ENCODE data around the gene WIPF1. TPM values are rescaled to one million over a fixed set of nuclear protein-coding genes. Genes with fewer than 3 reads are reported as not detected.

WIPF1 gene
- total RNA-seq, 1 donor from 2014 or later = 14.2 TPM

DNA sequence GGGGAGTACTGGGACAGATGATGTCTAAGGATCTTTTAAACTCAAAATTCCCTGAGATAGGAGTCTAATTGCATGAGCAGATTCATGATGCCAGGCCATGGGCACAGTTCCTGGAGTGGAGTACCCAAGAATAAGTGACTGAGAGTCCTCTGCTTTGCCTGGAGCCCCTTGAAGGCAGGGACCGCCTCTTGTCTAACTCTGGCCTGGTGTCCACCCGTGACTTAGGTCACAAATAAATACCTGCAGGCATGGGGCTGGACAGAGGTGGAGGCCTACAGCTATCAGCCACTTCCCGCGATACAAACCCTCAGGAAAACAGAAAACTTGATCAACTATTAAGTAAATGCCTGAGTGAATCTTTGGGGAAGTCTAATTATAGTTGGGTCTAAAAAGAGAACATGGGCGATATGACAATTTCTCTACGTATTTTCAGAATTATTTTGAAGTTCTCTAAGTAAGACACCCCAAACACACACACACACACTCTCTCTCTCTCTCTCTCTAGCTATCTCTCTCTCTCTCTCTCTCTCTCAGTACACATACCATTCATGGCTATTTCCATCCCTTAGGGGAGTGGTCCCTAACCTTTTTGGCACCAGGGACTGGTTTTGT lies 1.8 kb upstream of the WIPF1 start:
- no peak for DNase-seq (ENCODE audit: low read depth)

DNA sequence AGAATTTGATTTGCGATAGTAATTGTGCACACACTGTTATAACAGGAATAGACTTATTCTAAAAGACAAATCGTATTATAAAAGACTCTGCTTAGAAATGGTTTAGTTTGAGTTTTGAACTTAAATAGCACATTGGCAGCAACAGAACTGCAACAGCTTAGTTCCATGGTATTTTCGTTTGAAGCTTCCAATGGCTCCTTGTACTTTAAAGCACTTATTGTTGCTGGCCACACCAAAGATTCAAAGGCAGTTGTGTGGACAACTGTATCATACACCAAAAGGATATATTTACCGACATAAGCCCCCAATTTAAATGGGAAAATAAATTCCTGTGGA lies 627 bp downstream of the WIPF1 start:
- no peak for DNase-seq (ENCODE audit: low read depth)

DNA sequence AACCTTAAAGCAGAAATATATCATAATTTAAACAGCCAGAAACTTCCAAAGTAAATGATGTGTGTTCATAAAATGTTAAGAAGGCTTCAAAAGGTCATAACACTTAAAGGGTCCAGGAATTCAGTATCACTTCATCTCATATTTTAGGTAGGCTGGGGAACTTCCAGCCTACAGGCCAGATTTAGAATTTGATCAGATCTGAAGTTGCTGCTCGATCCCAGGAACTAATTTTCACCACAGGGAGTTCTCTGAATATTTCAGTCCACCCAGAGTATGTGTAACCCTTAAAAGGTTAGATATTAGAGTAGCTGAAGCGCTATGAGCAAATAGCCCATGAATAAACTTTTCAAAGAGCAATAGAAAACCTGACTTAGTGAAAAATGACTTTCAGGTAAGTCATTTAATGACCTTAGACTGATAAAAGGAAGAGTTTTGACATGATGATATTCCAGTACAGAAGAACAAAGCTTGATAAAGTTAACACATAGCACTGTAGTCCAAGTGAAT lies 1.7 kb downstream of the WIPF1 start:
- DNase-seq (ENCODE audit: low read depth) = no peak

DNA sequence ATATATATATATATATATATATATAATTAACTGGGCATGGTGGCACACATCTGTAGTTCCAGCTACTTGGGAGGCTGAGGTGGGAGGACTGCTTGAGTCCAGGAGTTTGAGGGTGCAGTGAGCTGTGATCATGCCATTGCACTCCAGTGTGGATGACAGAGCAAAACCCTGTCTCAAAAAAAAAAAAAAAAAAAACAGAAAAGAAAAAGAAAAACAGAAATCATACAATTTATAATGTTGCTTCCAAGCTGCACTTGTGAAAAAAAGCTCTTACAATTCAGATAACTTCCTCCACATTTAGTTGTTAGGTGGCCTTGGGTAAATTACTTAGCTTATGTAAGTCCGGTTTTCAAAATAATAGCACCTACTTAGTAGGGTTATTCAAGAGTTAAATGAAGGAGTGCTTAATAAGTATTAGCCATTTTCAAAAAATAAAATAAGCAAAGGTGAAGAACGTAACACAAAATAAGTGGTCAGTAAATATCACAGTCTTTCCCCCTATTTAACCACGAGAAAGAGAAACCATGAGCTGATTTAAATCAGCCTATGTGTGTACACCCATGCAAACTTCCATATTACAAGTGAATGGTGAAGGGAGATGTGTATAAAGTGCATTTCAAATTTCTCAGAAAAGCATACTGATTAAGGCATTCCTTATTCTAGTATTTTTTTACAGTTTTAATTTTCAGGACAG lies 2.3 kb downstream of the WIPF1 start:
- DNase-seq (ENCODE audit: low read depth) = no peak

DNA sequence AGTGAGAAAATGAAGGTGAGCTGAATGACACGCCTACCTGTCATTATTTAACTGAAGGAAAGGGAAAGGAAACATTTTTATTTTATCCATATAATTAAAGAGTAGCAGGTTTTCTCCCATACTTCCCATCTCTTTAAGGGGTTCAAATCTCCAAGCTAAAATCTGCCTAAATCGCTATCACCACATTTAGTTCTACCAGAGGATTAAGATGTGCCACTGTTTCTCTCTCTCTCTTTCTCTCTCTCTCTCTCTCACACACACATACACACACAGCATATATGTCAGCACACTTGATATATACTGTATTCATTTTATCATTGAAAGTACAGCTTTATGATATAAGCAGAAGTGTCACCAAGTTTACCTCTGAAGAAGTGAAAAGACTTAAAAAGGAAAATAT lies 3.1 kb downstream of the WIPF1 start:
- no peak for DNase-seq (ENCODE audit: low read depth)

DNA sequence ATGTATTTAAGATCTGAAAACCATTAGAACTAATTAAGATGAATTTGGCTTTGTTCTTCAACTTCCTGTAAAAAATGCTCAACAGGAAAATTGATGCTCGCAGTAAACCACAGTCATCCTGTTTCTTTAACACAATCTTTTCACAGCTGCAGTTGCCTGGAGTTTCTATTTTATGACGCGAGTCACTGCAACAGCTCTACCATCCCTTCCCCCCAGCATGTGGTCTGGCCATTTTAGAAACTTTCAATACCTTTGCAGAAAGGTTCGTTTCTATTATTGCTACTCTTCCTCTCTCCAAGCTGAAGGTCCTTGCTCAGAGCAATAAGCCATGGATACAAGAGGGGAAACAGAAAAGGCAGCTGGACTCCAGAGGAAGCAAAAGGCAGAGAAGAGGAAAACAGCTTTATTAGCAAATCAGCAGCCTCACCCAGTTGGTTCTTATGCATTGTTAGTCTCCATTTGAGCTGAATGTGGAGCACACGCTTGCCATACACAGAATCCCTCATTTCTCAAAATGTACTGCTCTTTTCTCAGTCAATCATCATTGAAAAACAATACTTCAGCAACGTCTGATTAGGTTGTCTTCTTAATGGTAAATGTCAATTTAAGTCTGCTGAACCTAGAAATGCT lies 3.9 kb downstream of the WIPF1 start:
- DNase-seq (ENCODE audit: low read depth) = peak; percentile 78

DNA sequence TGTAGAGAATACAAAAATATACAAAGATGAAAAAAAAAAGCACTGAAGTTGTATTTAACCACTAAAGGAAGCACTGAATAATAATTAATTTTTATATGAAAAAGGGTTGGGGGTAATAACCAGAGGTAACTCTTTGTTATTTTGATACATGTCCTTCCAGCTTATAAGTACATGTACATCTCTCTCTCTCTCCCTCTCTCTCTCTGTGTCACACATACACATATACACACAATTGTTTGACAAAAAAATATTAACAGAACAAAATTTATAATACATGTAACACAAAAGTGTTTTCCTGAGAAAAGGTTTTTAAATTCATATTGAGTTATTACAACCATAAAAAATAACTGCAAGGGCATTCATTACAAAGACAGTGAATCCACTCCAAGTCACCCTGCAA lies 4.6 kb downstream of the WIPF1 start:
- no peak for DNase-seq (ENCODE audit: low read depth)

DNA sequence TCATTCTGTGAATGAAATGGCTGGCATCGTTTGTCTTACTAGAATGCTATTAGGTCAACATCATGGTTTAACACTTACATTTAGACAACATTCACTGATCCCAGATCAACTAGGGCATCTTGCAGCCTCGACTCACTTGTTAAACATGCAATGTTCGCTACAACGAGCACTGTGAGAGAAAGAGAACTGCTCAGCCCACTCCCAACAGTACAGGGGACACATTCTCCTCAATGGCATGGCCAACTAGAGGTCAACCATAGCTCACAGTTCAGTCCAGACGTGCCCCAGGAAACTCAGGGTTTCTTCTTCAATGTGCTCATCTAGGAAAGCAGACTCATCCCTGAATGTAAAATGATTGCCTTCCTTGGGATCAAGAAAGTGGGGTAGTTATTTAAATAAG lies 5.9 kb downstream of the WIPF1 start:
- DNase-seq (ENCODE audit: low read depth) = no peak

DNA sequence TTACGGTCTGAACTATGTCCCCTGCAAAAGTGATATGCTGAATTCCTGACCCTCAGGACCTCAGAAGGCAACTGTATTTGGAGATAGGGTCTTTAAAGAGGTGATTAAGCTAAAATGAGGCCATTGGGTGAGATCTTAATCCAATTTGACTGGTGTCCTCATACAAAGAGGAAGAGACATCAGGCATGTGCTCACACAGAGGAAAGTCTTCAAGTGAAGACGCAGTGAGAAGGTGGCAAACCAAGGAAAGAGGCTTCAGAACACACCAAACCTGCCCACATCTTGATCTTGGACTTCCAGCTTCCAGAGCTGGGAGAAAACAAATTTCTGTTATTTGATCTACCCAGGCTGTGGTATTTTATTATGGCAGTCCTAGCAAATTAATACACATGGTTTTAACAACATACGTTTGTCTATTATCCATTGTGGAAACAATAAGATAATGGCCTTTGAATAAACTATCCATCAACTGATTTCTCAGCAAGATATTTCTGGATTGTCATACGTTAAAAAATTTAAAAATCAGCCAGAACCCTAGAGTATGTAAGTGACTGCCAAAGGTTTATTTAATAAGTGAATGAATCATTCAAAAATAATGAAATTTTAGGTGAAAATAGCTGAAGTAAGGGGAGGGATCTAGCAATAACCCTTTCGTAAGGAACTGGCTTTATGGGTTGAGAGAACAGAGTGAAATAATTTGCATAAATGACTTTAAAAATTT lies 6.5 kb downstream of the WIPF1 start:
- DNase-seq (ENCODE audit: low read depth) = no peak

DNA sequence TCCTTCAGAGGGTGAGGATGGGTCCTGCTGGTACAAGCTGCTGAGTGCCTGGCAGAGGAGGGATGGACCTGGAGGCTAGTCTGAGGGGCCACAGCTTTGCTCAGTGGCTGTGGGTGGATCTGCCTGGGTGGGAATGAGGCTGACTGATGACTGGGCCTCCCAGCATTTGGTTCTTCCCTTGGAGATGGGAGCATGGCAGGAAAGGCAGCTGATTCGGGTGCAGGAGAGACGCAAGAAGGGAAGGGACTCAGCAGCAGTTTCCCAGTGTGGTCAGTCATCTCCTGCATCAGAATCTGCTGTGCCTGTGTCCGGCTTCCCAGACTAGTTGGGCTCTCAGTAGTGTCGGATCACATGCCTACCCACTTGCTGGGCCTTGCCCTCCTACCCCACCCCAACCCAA lies 7.3 kb downstream of the WIPF1 start:
- DNase-seq (ENCODE audit: low read depth) = no peak

DNA sequence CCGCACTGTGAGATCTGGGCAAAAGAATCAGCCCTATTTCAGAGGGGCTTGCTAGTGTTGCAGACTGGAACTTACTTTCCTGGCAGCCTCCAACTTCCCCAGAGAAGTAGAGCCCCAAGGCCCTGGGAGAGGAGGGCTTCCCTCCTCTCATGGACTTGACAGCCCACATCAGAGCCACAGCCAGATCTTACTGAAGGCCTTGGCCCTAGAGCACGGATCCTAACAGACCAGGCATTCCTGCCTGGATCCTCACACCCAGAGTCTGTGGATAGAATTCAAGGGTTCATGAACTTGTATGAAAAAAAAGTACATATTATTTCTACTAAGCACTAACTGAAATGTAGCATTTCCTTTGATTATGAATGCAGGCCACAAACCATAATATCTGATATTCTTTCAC lies 8.3 kb downstream of the WIPF1 start:
- DNase-seq (ENCODE audit: low read depth) = no peak

DNA sequence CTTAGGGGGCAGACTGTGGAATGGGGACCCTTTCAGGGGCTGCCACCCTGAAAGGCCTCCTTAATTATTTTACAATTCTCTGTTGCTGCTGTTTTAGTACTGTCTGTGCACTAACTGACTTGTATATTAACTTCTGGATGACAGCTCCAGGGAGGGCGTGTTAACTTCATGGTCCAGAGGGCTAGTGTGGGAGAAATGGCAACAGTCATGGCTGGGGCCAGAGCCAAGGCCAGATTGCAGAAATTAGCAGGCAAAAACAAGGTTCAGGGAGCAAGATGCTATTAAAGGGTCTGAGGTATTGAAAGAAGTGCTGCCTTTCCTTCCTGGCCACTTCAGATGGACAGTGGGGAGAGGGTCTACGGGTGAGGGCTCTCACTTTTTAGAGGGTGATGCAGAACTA lies 9.1 kb downstream of the WIPF1 start:
- no peak for DNase-seq (ENCODE audit: low read depth)

DNA sequence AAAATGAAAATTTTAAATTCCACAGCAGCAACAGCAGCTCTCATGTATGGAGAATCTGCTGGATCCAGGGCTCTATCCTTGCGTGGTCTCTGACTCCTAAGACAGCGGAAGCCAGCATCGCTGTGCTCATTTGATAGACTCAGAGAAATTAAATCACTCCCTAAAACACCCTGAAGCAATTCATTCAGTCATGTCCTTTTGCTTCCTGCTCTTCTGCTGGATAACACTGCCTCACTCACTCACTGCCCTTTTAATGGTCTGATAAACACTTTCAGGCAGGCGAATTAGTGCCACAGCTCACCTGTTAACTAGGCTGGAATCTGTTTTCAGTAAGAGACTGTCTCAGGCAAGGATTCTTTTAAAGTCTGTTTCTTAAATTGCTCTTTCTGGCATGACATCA lies 10.0 kb downstream of the WIPF1 start:
- no peak for DNase-seq (ENCODE audit: low read depth)

DNA sequence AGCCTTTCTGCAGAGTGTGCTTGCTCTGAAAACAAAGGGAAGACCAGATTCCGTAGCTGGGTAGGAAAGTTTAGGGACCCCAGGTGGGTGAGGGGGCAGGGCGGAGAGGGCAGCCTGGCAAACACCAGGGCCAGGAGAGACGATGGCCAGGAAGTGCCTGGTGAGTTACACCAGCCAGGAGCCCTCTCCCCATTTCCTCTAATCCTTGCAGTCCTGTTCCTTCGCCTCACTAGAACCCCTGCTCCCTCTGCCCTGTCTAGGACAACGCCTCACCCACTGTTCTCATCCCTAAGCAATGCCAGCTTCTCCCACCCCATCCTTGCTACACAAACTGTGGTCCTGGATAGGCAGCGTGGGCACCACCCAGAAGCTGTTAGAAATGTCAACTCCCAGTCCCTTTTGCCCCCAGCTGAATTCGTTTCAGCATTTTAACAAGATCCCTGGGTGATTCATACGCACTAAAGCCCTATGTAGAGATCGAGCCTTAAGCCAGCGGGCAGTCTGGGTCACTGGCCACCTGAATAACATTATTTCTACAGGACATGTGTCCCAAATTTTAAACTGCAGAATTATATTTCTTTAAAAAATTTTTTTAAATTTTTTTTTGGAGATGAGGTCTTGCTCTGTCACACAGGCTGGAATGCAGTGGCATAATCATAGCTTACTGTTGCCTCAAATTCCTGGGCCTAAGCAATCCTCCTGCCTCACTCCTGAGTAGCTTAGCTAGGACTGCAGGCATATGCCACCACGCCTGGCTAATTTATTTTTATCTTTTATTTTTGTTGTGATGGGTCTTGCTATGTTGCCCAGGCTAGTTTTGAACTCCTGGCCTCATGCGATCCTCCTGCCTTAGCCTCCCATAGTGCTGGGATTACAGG lies 10.9 kb downstream of the WIPF1 start:
- DNase-seq (ENCODE audit: low read depth) = no peak

DNA sequence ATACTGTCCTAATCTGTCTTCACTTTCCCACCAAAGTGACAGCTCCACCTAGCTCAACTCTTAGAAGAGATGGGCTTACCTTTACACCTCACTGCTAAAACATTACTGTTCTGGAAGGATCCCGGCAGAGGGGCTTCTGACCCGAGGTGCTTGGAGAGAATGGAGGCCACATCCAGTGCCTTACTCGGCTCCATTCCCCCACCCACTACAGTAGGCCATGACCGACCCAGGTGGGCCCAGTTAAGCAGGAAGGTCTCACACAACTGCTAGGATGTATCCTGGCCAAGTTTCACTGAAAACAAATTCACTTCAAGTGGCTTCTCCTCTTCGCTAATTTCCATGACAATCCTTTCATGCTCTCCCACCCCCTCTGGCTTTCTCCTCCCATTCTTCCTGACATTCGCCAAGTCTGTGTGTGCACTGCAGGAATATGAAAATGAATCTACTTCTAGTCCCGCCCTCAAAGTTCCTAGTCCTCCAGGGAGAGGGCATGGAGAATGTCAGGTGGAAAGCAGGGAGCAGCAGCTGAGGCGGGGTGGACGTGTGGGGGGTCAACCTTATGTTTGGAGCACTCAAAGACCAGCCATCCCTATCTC lies 11.8 kb downstream of the WIPF1 start:
- DNase-seq (ENCODE audit: low read depth) = no peak

DNA sequence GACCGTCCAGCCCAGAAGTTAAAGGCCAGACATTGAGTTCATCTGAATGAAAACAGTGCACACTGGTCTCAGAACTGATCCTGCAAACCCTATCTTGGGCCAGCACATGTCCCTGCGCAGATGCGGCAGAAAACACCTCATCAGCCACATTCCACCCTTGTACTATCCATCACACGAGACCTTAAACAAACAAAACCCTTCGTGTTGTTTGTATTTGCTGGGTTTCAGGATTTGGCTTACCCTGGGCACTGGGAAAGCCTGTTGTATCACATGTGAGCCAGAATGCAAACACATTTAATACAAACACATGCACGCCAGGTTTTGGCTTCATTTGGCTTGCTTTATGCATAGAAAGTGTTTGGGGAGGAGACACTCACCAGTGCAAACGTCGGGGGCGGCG lies 12.5 kb downstream of the WIPF1 start:
- no peak for DNase-seq (ENCODE audit: low read depth)

DNA sequence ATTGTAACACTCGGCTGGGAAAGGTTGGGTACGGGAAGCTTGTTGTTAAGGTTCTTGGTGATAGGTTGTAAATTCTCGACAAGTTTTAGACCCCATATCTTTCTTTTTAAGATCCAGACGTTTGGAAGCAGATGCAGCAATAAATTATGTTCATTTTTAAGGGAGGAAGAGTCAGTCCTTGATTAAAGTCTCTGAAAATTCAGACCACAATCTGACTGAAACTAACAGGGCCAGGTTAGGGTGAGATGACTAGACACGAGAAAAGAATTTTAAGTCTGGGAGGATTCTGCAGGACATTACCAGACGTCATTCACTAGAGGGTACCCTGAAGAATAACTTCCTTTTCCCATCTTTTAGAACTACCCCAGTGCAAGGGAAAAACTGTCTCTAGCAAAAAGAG lies 16.1 kb downstream of the WIPF1 start:
- DNase-seq (ENCODE audit: low read depth) = no peak

DNA sequence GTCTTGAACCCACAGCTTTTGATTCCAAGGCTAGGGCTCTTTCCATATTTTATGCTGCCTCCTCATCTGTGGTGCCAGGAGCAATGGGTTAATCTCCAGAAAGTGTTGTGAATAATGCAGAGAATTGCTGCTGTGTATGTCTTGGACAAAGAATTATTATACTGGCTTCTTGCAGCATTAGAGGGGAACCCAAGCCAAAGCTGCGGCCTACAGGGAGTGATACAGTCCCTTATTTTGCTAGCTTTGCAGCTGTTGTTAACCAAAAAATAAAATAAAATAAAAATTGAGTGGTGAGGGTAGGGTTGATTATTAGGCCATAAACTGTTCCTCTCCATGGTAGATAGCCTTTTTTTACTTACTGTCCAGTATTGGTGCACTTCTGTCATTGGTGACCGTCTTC lies 16.7 kb downstream of the WIPF1 start:
- DNase-seq (ENCODE audit: low read depth) = no peak

DNA sequence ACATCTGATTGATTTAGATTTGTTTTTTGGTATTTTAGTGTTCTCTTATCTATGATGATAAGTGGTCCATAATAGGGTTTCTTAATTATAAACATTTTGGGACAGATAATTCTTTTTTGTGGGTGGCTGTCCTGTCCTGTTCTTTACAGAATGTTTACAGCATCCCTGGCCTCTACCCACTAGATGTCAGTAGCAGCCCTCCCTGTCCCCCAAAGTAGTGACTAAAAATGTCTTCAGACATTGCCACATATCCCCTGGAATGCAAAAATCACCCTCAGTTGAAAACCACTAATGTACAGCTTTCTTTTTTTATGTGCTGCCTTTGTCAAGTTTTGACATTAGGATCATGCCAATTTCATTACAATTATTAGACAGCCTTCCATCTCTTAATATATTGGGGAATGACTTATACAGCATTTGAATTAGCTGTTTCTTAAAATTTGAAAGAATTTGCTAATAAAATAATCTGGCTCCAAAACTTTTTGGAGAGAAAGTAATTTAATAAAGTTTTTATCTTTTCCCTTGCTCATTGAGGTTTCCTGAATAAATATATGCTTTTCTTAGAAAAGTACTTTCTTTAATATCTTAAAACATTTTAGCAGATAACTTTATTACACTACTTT lies 19.5 kb downstream of the WIPF1 start:
- peak; percentile 76 for DNase-seq (ENCODE audit: low read depth)

DNA sequence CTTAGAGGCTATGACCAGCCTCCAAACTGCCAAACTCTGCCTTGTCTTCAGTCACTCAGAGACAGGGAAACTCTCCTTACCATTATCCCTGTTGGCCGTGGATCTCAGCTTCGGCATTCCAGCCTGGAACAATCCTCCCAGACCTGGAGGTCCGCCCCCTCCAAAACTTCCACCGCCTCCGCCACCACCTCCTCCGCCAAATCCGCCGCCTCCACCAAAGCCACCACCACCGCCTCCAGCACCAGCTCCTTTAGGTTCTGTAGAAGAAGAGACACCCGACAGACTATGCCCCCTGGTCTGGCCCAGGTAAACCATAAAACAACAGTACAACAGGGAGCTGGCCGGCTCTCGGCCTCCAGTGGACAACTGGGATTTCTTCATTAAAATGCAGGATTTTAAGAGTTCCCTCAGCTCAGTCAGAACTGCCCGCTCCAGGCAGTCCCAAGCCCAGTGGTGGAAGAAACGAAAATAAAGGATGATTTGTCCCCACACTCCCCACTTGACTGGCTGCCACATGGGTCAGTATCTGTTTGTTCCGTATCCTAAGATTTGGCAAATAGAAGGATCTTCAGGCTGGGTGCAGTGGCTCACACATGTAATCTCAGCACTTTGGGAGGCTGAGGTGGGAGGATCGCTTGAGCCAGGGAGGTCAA lies 22.4 kb downstream of the WIPF1 start:
- no peak for DNase-seq (ENCODE audit: low read depth)
